ENCODE results near the gene ILRUN. TPM values are rescaled to one million over a fixed set of nuclear protein-coding genes. Genes with fewer than 3 reads are reported as not detected.

ILRUN gene
- total and polyA plus RNA-seq, 9 of the 15 experiments (the other 6 are each of a cell fraction or from before 2014, with no cell fraction given) = 24.9 to 78.9 (median 53.4) TPM

DNA sequence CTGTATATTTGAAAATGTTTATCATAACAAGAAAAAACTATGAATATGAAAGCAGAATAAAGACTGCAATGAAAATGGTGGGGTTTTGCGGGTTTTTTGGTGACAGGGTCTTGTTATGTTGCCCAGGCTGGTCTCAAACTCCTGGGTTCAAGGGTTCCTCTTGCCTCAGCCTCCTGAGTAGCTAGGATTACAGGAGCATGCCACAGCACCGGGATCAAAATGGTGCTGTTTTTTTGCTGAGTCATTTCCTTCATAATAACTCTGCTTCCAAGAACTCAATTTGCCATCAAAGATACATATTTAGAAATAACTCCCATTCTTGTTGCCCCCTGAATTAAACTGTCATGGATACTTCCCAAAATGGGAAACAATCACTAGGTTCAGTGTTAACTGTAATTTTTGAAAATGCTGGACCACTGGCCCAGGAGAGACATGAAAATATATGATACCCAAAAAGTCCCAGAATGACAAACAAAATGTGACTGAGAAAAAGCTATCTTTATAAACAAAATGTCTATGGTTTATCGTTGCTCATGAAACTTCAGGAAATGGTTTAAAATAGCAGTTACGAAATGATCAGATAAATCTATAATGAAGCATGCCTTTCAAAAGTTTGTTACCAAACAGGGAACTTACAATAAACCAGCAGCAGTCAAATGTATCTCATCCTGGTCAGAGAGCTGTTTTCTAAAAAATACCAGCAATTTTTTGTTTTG, 32.2 kb downstream of the ILRUN start (continued):
- TF ChIP-seq KLF1 (tag; IDR thresholded peaks at IDR 0.05) (no peak), RBM39 (optimal IDR thresholded peaks at IDR 0.05; ENCODE audit: low read depth, low read length) (no peak), MAFK (IDR thresholded peaks at IDR 0.05; ENCODE audit: low read length) (peak; percentile 98), ELF1 (tag; IDR thresholded peaks at IDR 0.05) (peak; percentile 32; the same call in 1 of the 2 replicates), HDGF (IDR thresholded peaks at IDR 0.05) (no peak), ZKSCAN3 (CRISPR knock-in tag; IDR thresholded peaks at IDR 0.05) (no peak), ZNF76 (CRISPR knock-in tag; IDR thresholded peaks at IDR 0.05; ENCODE audit: borderline replicate concordance) (0 out of 2 replicates have a peak, but pooled peaks have one; percentile 58), HLTF (IDR thresholded peaks at IDR 0.05) (no peak), ARNT (IDR thresholded peaks at IDR 0.05) (peak; percentile 18 to 55; a peak in 2 of 4 replicates), MCM5 (IDR thresholded peaks at IDR 0.05; ENCODE audit: low read depth) (no peak), TAF15 (IDR thresholded peaks at IDR 0.05; ENCODE audit: low read depth, low read length) (no peak)
- TF ChIP-seq, protein P1, sequence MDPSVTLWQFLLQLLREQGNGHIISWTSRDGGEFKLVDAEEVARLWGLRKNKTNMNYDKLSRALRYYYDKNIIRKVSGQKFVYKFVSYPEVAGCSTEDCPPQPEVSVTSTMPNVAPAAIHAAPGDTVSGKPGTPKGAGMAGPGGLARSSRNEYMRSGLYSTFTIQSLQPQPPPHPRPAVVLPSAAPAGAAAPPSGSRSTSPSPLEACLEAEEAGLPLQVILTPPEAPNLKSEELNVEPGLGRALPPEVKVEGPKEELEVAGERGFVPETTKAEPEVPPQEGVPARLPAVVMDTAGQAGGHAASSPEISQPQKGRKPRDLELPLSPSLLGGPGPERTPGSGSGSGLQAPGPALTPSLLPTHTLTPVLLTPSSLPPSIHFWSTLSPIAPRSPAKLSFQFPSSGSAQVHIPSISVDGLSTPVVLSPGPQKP (CRISPR knock-in tag; IDR thresholded peaks at IDR 0.05) = no peak
- TF ChIP-seq, protein P2, sequence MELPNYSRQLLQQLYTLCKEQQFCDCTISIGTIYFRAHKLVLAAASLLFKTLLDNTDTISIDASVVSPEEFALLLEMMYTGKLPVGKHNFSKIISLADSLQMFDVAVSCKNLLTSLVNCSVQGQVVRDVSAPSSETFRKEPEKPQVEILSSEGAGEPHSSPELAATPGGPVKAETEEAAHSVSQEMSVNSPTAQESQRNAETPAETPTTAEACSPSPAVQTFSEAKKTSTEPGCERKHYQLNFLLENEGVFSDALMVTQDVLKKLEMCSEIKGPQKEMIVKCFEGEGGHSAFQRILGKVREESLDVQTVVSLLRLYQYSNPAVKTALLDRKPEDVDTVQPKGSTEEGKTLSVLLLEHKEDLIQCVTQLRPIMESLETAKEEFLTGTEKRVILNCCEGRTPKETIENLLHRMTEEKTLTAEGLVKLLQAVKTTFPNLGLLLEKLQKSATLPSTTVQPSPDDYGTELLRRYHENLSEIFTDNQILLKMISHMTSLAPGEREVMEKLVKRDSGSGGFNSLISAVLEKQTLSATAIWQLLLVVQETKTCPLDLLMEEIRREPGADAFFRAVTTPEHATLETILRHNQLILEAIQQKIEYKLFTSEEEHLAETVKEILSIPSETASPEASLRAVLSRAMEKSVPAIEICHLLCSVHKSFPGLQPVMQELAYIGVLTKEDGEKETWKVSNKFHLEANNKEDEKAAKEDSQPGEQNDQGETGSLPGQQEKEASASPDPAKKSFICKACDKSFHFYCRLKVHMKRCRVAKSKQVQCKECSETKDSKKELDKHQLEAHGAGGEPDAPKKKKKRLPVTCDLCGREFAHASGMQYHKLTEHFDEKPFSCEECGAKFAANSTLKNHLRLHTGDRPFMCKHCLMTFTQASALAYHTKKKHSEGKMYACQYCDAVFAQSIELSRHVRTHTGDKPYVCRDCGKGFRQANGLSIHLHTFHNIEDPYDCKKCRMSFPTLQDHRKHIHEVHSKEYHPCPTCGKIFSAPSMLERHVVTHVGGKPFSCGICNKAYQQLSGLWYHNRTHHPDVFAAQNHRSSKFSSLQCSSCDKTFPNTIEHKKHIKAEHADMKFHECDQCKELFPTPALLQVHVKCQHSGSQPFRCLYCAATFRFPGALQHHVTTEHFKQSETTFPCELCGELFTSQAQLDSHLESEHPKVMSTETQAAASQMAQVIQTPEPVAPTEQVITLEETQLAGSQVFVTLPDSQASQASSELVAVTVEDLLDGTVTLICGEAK (IDR thresholded peaks at IDR 0.05) = no peak; the same call in 1 of the 2 replicates
- TF ChIP-seq, protein P2 (CRISPR knock-in tag; IDR thresholded peaks at IDR 0.05) = no peak
- TF ChIP-seq, protein P3, sequence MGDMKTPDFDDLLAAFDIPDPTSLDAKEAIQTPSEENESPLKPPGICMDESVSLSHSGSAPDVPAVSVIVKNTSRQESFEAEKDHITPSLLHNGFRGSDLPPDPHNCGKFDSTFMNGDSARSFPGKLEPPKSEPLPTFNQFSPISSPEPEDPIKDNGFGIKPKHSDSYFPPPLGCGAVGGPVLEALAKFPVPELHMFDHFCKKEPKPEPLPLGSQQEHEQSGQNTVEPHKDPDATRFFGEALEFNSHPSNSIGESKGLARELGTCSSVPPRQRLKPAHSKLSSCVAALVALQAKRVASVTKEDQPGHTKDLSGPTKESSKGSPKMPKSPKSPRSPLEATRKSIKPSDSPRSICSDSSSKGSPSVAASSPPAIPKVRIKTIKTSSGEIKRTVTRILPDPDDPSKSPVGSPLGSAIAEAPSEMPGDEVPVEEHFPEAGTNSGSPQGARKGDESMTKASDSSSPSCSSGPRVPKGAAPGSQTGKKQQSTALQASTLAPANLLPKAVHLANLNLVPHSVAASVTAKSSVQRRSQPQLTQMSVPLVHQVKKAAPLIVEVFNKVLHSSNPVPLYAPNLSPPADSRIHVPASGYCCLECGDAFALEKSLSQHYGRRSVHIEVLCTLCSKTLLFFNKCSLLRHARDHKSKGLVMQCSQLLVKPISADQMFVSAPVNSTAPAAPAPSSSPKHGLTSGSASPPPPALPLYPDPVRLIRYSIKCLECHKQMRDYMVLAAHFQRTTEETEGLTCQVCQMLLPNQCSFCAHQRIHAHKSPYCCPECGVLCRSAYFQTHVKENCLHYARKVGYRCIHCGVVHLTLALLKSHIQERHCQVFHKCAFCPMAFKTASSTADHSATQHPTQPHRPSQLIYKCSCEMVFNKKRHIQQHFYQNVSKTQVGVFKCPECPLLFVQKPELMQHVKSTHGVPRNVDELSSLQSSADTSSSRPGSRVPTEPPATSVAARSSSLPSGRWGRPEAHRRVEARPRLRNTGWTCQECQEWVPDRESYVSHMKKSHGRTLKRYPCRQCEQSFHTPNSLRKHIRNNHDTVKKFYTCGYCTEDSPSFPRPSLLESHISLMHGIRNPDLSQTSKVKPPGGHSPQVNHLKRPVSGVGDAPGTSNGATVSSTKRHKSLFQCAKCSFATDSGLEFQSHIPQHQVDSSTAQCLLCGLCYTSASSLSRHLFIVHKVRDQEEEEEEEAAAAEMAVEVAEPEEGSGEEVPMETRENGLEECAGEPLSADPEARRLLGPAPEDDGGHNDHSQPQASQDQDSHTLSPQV (IDR thresholded peaks at IDR 0.05) = peak; percentile 99

All from K562 (cell line).